Forelimb muscle (tissue), 1 donor: ENCODE measurements around the gene SOCS2. TPM values are rescaled to one million over a fixed set of nuclear protein-coding genes. Genes with fewer than 3 reads are reported as not detected.
"Not testable (repeated sequence)": the region's sequence is repeated elsewhere in the genome, so short reads cannot be mapped to it uniquely, and the experiment has no call there.

Experiments used
- DNase-seq: peaks from one replicate; pipeline ENCODE4 v3.0.0-alpha.2; 2013; ENCODE audit warnings: low read depth
- polyA plus RNA-seq: library from polyadenylated mRNA; unstranded; fragments of 120-200 nt; gene quantifications from one replicate; pipeline ENCODE4 v1.2.1, GENCODE V29; 2013; ENCODE audit not compliant: insufficient read length

Gene SOCS2
- polyA plus RNA-seq, 1 donor, result 14.8 TPM

DNA sequence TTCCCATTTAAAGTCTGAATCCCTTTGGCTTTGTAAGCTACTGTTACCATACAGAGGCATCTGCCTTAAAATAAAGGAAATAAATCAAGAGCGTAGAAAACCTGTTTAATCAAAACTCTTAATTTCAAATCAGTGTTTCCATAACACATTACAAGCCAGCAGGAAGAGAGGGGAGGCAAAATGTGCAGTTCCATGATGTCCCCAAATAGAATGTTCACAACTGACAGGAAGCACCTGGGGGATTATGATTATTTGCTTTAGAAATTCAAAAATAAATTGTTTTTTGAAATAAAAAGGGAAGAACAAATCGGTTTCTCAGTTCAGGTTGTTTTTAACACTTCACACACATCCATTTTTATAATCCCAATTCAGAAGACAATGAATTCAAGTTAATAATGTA, 21.4 kb downstream of the SOCS2 start:
- DNase-seq, result no peak

DNA sequence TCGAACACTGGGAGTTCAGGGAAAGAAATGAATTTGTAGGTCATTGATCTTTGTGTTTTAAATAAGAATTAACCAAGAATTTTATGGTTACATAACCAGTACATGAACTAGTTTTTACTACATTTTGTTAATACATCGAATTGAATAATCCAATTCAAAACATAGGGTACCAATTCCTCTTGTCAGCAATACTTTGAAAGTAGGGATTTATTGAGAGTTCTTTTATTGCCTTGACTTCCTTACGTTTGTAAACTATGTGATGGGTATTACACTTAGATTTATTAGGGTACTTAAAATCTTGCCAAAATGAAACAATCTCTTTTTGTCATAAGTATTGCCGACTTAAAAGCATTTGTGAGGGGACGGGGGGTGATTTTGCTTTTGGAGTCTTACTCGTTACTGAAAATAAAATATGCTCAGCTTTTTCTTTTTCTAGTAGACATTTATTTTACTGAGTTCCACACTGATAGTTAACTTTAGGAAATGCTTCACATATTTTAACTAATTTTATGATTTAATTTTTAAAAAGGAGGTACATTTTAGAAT, 22.4 kb downstream of the SOCS2 start:
- DNase-seq, result no peak

- no peak for DNase-seq
Measured at GRCh38 chr12:93595351-93595750, 22.9 kb downstream of the SOCS2 start.

- DNase-seq, result no peak
Measured at GRCh38 chr12:93597608-93598007, 25.1 kb downstream of the SOCS2 start.

DNA sequence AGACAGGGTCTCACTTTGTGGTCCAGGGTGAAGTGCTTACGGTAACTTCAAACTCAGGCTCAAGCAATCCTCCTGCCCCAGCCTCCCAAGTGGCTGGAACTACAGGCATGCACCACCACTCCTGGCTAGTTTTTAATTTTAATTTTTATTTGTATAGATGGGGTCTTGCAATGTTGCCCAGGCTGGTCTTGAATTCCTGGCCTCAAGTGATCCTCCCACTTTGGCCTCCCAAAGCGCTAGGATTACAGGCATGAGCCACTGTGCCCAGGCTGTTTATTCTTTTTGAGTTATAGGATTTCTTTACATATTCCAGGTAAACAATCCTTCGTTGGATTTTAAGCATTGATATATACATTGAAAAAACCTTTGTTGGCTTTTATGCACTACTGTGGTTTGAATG, 26.7 kb downstream of the SOCS2 start:
- DNase-seq, result no peak

GRCh38 chr12:93601591-93601990, 29.1 kb downstream of the SOCS2 start:
- no peak for DNase-seq

GRCh38 chr12:93602897-93603668, 30.6 kb downstream of the SOCS2 start:
- DNase-seq, result no peak

GRCh38 chr12:93603762-93604161, 31.3 kb downstream of the SOCS2 start:
- DNase-seq, result no peak

DNA sequence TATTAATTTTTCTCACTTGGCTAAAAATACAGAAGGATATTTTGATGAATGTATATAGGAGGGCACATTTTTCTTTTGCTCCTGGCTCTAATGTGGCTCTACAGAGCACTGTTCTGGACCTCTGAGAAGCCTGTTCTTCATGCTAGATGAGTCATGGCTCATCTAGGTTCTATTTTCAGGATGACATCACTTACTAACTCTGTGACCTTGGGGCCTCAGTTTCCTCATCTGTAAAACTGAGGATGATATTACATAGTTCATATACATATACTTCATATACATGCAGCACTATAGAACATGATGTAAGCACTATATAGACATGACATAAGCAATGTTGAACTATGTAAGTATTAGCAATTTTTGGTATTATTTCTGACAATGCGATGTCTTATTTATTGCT, 35.8 kb downstream of the SOCS2 start:
- DNase-seq, result no peak

- DNase-seq, result no peak
Measured at GRCh38 chr12:93609281-93610192, 37.1 kb downstream of the SOCS2 start.

DNA sequence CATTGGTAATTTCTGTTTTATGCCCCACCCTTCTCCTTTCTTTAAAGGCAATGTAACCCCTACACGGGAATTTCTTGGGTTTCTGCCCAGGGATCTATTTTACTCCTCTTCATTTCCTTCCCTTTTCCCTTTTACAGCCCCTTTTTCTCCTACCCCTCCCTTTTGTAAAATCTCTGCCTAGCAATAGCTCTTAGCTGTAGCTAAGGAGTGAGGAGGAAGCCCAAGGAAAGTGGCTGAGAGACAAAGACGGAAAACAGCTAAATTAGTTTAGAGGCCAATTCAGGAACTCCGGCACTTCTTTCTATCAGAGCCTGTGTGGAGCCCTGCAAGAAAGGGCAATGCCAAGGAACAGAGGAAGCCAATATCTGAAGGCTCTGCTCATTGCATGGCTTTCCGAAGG, 40.3 kb downstream of the SOCS2 start:
- no peak for DNase-seq

- no peak for DNase-seq
Measured at GRCh38 chr12:93614917-93615596, 42.6 kb downstream of the SOCS2 start.

DNA sequence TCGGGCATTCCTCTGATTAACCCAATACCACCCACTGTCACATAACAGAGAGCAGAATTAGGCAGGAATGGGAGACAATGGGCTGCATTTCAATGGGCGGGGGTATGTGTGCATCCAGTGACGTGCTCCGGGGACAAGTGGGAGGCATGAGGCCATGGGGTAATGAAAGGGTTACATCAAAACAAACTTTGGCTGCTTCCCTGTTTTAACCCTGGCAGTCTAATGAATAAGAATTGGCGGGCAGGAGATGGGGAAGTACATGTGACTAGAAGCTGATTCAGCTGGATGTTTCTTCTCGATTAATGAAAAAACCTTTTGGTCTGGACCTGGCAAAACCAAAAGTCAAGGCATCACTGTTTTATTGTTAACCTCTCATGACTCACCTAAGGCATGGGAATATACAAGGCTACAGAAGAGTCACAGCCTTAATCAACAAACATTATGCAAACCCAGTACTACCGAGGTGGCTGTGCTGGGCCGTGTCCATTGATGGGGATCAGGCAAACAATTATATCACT, 44.2 kb downstream of the SOCS2 start:
- no peak for DNase-seq

DNA sequence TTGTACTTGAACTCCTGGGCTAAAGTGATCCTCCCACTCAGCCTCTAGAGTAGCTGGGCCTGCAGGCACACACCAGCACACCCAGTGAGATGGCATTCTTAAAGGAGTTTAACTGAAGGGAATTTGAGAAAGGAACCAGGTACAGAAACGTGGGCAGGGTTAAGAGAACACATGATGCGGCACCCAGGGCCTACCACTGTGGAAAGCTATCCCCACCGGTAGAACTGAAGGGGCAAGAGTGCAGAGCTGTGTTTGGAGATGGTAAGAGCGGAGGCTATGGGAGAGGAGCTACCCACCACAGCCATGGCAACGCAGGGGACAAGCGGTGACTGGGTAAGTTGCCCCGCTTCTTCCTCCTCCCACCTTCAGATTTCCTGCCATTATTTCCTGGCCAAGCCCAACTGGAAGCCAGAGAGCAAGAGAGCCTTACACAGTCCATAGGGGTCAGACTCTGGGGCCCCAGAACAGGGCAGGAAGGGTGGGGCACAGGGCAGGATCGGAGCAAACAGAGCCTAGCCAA, 46.5 kb downstream of the SOCS2 start:
- no peak for DNase-seq

DNA sequence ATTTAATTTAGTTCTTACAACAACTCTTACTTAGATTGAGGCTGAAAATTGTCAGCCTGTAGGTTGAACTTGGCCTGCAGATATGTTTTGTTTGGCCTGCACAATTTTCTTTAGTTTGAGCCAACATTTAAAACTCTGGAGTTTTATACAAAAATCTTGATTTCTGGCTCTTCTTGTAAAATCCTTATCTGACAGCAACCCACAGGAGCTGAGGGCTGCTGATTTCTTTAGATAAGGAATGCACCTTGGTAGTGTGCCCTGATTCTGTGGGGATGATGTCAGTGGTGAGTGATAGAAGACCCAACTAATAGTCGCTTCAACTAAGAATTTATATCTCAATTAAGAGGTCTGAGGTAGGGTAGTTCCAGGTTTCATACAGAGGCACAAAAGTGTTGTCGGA, 49.5 kb downstream of the SOCS2 start:
- no peak for DNase-seq

DNA sequence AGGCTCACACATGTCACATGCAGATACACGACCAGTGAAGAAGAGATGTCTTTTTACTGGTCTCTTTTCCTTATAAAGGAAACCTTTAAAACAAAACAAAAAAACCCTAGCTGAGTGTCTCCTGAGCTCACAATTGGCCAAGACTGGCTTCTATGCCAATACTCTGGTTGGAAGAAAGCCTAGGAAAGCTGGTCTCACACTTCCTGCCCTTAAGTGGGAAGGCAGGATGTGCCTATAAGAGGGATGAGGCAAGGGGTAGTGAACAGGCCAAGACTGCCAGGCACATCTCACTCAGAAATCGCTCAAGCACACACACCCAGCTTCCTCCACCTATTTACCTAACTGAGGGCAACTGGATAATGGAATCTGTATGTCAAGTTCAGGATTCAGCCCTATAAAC, 50.0 kb downstream of the SOCS2 start:
- DNase-seq, result no peak

DNA sequence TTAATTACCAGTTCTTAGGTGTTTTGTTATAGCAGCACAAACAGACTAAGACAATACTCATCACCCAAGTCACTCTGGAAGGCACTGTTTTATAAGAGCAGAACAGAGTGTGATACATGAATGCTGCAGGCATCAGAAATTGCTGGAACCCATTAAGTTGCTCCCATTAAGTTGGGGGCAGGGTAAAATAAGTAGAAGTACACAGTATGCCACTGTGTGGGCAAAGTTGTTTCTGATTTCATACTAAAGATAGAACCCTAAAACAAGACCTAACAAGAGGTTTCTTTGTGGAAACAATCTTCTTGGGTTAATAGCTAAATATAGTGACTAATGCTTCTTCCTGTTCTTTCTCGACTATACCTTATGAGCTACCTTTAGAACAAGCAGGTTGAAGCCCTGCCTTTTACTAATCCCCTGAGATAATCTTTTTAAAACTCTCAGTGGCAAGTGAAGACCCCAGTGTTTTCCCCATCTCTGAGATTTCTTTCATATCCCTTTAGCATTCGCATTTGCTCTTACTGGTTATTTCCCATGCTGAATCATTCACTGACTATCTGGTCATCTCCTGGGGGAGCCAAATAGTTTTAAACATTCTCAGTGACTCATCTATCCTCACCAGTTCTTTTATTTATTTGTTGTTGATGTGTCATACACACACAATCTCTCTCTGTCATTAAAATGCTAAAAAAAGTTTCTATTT, 52.3 kb downstream of the SOCS2 start:
- DNase-seq, result no peak

DNA sequence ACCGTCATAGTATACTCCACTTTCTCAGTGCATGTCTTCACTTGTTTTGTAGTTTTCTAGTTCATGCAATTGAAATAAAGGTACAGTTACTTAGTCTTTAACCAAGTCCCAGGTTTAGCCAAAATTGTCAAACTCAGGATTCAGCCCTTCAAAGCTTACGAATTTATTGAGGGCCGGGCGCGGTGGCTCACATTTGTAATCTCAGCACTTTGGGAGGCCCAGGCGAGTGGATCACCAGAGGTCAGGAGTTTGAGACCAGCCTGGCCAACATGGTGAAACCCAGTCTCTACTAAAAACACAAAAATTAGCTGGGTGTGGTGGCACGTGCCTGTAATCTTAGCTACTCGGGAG, 52.8 kb downstream of the SOCS2 start:
- not testable (repeated sequence) for DNase-seq

GRCh38 chr12:93626160-93626559, 53.7 kb downstream of the SOCS2 start:
- DNase-seq, result no peak
